Left ventricle myocardium inferior (tissue), 1 donor: ENCODE data around the gene PKNOX1. TPM values are rescaled to one million over a fixed set of nuclear protein-coding genes. Genes with fewer than 3 reads are reported as not detected.

Experiments
- DNase-seq: peaks from one replicate; pipeline ENCODE4 v3.0.0-alpha.2; 2020
- H3K27ac ChIP-seq: fragments of 200-600 bp; replicated peaks from 2 replicates; pipeline ENCODE4 v1.8.0; 2021
- H3K27me3 ChIP-seq: fragments of 200-600 bp; 2 replicates; pipeline ENCODE4 v1.8.0; 2021; ENCODE audit warnings: low read depth
- H3K36me3 ChIP-seq: fragments of 200-600 bp; 2 replicates; pipeline ENCODE4 v1.8.0; 2021
- H3K4me1 ChIP-seq: fragments of 200-600 bp; 2 replicates; pipeline ENCODE4 v1.8.0; 2021
- H3K4me3 ChIP-seq: fragments of 200-600 bp; 2 replicates; pipeline ENCODE4 v1.8.0; 2021; ENCODE audit warnings: mild to moderate bottlenecking, moderate library complexity
- H3K9me3 ChIP-seq: fragments of 200-600 bp; replicated peaks from 2 replicates; pipeline ENCODE4 v1.8.0; 2021
- CTCF ChIP-seq: fragments of 200-600 bp; IDR thresholded peaks from 2 replicates; pipeline ENCODE4 v1.8.0; 2021; ENCODE audit warnings: antibody characterized with exemption, mild to moderate bottlenecking, borderline replicate concordance
- intact Hi-C: fragments of 100-400 bp; cut with micrococcal nuclease; formaldehyde crosslinking; loops from one replicate; pipeline ENCODE4 v1.11.0; 2022
- total RNA-seq: library from RNA; stranded (reverse); fragmentation: NEBNext Ultra II Directional; extraction: Animal tissue kit (Norgen Biotek cat#: 25700); gene quantifications from one replicate; pipeline ENCODE4 v1.2.1, GENCODE V29; 2021
- donor health status: DM: no; HTN: yes; CAD: no; lungs with severe emphysema.

PKNOX1 gene
- total RNA-seq, 1 donor from 2014 or later = 9.7 TPM

GRCh38 chr21:43018519-43018918 lies 44.2 kb downstream of the PKNOX1 start:
- Histone ChIP-seq H3K36me3 (peaks cover 64% of the 10 kb centered on the region), H3K4me1 (no peaks in the 10 kb centered on the region), H3K9me3 (no peaks in the 10 kb centered on the region), H3K27ac (no peak overlapping the region), H3K4me3 (no peak overlapping the region), H3K27me3 (no peaks in the 10 kb centered on the region)
- intact Hi-C loops = no loop called here
- TF ChIP-seq CTCF = no peak
- no peak for DNase-seq

GRCh38 chr21:43020177-43020576 lies 45.8 kb downstream of the PKNOX1 start:
- no peak for TF ChIP-seq CTCF
- Histone ChIP-seq H3K36me3 (peaks cover 68% of the 10 kb centered on the region), H3K4me3 (no peak overlapping the region), H3K4me1 (peaks cover 4% of the 10 kb centered on the region), H3K27ac (no peak overlapping the region), H3K27me3 (no peaks in the 10 kb centered on the region), H3K9me3 (no peaks in the 10 kb centered on the region)
- no peak for DNase-seq
- intact Hi-C loops = no loop called here

- H3K36me3 ChIP-seq = peaks cover 74% of the 10 kb centered on the region
- intact Hi-C loops = no loop called here
- no peak for TF ChIP-seq CTCF
- H3K4me3 ChIP-seq = no peak overlapping the region
- no peak for DNase-seq
- no peaks in the 10 kb centered on the region for H3K9me3 ChIP-seq
- no peak overlapping the region for H3K27ac ChIP-seq
- no peaks in the 10 kb centered on the region for H3K27me3 ChIP-seq
- peaks cover 8% of the 10 kb centered on the region for H3K4me1 ChIP-seq
Observed at GRCh38 chr21:43020771-43021170, 46.4 kb downstream of the PKNOX1 start.

GRCh38 chr21:43021191-43021590 lies 46.8 kb downstream of the PKNOX1 start:
- TF ChIP-seq CTCF = no peak
- intact Hi-C loops = no loop called here
- peaks cover 74% of the 10 kb centered on the region for H3K36me3 ChIP-seq
- no peaks in the 10 kb centered on the region for H3K9me3 ChIP-seq
- peaks cover 8% of the 10 kb centered on the region for H3K4me1 ChIP-seq
- no peak overlapping the region for H3K27ac ChIP-seq
- DNase-seq = no peak
- H3K27me3 ChIP-seq = no peaks in the 10 kb centered on the region
- no peak overlapping the region for H3K4me3 ChIP-seq

- DNase-seq = no peak
- intact Hi-C loops = no loop called here
- no peak overlapping the region for H3K27ac ChIP-seq
- H3K4me1 ChIP-seq = peaks cover 8% of the 10 kb centered on the region
- no peak overlapping the region for H3K4me3 ChIP-seq
- H3K27me3 ChIP-seq = no peaks in the 10 kb centered on the region
- no peak for TF ChIP-seq CTCF
- no peaks in the 10 kb centered on the region for H3K9me3 ChIP-seq
- peaks cover 72% of the 10 kb centered on the region for H3K36me3 ChIP-seq
Observed at GRCh38 chr21:43021756-43022600, 47.6 kb downstream of the PKNOX1 start.
